HCT116 (cell line): ENCODE data around the gene TRIM62. TPM values are rescaled to one million over a fixed set of nuclear protein-coding genes. Genes with fewer than 3 reads are reported as not detected.

Source experiments
- ATAC-seq: fragments of 200-7000 bp; cut with Tn5 transposase; 2 replicates; pipeline ENCODE4 v1.9.1; 2020; ENCODE audit warnings: mild to moderate bottlenecking, moderate library complexity
- BruUV-seq: library from RNA; stranded (reverse); fragments of 400-500 nt; replicated peaks from 2 replicates; lab custom pipeline; 2021; lab: Mats Ljungman, UMichigan
- CTCF ChIA-PET: fragments of 300-600 bp; sonication (Branson Sonifier 250); formaldehyde crosslinking; loops from one replicate; lab custom pipeline; 2021; ENCODE audit warnings: antibody characterized with exemption; lab: Charles Lee
- POLR2A ChIA-PET: fragments of 300-600, 350-600 bp; sonication (Branson Sonifier 250); formaldehyde crosslinking; loops from one replicate; lab custom pipeline; 2021; ENCODE audit warnings: antibody characterized with exemption; lab: Charles Lee
- RAD21 ChIA-PET, 2 experiments: fragments of 300-600 bp; sonication (Branson Sonifier 250); formaldehyde crosslinking; loops; one replicate each; lab custom pipeline; 2023; ENCODE audit warnings: low total read pairs in 2 of 2; ENCODE audit not compliant: uncharacterized antibody in 2 of 2, unreplicated experiment in 2 of 2, low non-redundant PET in 1 of 2; lab: Charles Lee
- DNase-seq: peaks from one replicate; pipeline ENCODE4 v3.0.0-alpha.2; 2010; ENCODE audit warnings: low read depth, low spot score
- H2AFZ ChIP-seq: fragments of 200-600 bp; shearing (Covaris generic), sonication (generic); 2 replicates; pipeline ENCODE4 v1.6.1; 2017; ENCODE audit warnings: low read depth, mixed run types, mixed read lengths, antibody characterized with exemption, low read length; ENCODE audit not compliant: poor library complexity, severe bottlenecking
- H3K27ac ChIP-seq: 2 replicates; pipeline ENCODE4 v1.5.1; 2012; ENCODE audit warnings: low read depth, low read length
- H3K27me3 ChIP-seq: fragments of 200-600 bp; sonication (generic); 2 replicates; pipeline ENCODE4 v1.6.1; 2016; ENCODE audit warnings: mixed run types, low read length, mixed read lengths; ENCODE audit not compliant: insufficient read depth
- H3K36me3 ChIP-seq, 2 experiments: fragments of 200-500 bp in 1 of 2; fragments of 200-600 bp in 1 of 2; sonication (Bioruptor generic) in 1 of 2; sonication (generic) in 1 of 2; 2 replicates each; pipeline versions ENCODE4 v1.5.1 to v1.6.1; 2014 to 2016; ENCODE audit warnings: low read length in 2 of 2, inconsistent platforms in 1 of 2, mixed read lengths in 1 of 2, mixed run types in 1 of 2; ENCODE audit not compliant: insufficient read depth in 2 of 2, control insufficient read depth in 1 of 2
- H3K4me1 ChIP-seq, 2 experiments: fragments of 200-600 bp in 1 of 2; sonication (generic) in 1 of 2; 2 replicates each; pipeline versions ENCODE4 v1.5.1 to v1.6.1; 2012 to 2017; ENCODE audit warnings: low read length in 2 of 2, inconsistent platforms in 1 of 2, mild to moderate bottlenecking in 1 of 2, mixed read lengths in 1 of 2, mixed run types in 1 of 2, moderate library complexity in 1 of 2; ENCODE audit not compliant: insufficient read depth in 2 of 2, control insufficient read depth in 1 of 2
- H3K4me2 ChIP-seq: fragments of 200-600 bp; sonication (generic); 2 replicates; pipeline ENCODE4 v1.6.1; 2017; ENCODE audit warnings: mixed run types, low read length, mixed read lengths
- H3K4me3 ChIP-seq, 2 experiments: fragments of 200-600 bp in 1 of 2; sonication (generic) in 1 of 2; replicated peaks in 1 of 2; 2 replicates each; pipeline ENCODE4 v1.5.1; 2011 to 2016; ENCODE audit warnings: low read length in 2 of 2, control low read depth in 1 of 2, low read depth in 1 of 2, mild to moderate bottlenecking in 1 of 2, mixed read lengths in 1 of 2, mixed run types in 1 of 2
- H3K79me2 ChIP-seq: fragments of 200-600 bp; sonication (generic); 2 replicates; pipeline ENCODE4 v1.6.1; 2017; ENCODE audit warnings: mild to moderate bottlenecking, mixed run types, low read length, moderate library complexity, mixed read lengths; ENCODE audit not compliant: insufficient read depth
- H3K9ac ChIP-seq: fragments of 200-600 bp; sonication (generic); 2 replicates; pipeline ENCODE4 v1.6.1; 2016; ENCODE audit warnings: low read length, mixed read lengths
- H3K9me2 ChIP-seq: fragments of 200-600 bp; sonication (generic), shearing (Covaris generic); 2 replicates; pipeline ENCODE4 v1.6.1; 2017; ENCODE audit warnings: mixed run types, mild to moderate bottlenecking, moderate library complexity; ENCODE audit not compliant: insufficient read depth
- H3K9me3 ChIP-seq, 2 experiments: fragments of 200-500 bp in 1 of 2; fragments of 200-600 bp in 1 of 2; sonication (Bioruptor generic) in 1 of 2; sonication (generic) in 1 of 2; 2 replicates each; pipeline ENCODE4 v1.6.1; 2014 to 2017; ENCODE audit warnings: low read length in 2 of 2, mixed read lengths in 2 of 2, inconsistent platforms in 1 of 2, low read depth in 1 of 2, mild to moderate bottlenecking in 1 of 2, mixed run types in 1 of 2, moderate library complexity in 1 of 2; ENCODE audit not compliant: control insufficient read depth in 1 of 2, insufficient read depth in 1 of 2
- H4K20me1 ChIP-seq: fragments of 200-600 bp; sonication (generic), shearing (Covaris generic); 2 replicates; pipeline ENCODE4 v1.6.1; 2017; ENCODE audit warnings: mixed run types, mild to moderate bottlenecking, moderate library complexity; ENCODE audit not compliant: insufficient read depth
- CBX3 ChIP-seq: IDR thresholded peaks from 2 replicates; pipeline ENCODE4 v1.6.1; 2012; ENCODE audit warnings: low read depth
- CEBPB ChIP-seq: IDR thresholded peaks from 2 replicates; pipeline ENCODE4 v1.6.1; 2012; ENCODE audit warnings: low read depth
- CTCF ChIP-seq, 3 experiments: fragments of 200-600 bp in 1 of 3; sonication (generic) in 1 of 3; IDR thresholded peaks in 2 of 3; conservative IDR thresholded peaks in 1 of 3; 2 replicates each; pipeline ENCODE4 v1.5.1; 2012 to 2017; ENCODE audit warnings: low read depth in 2 of 3, low read length in 2 of 3, antibody characterized with exemption in 1 of 3, borderline replicate concordance in 1 of 3, control low read depth in 1 of 3, mild to moderate bottlenecking in 1 of 3, mixed read lengths in 1 of 3, mixed run types in 1 of 3, moderate library complexity in 1 of 3; ENCODE audit not compliant: insufficient read depth in 1 of 3
- EGR1 ChIP-seq: IDR thresholded peaks from 2 replicates; pipeline ENCODE4 v1.6.1; 2012; ENCODE audit warnings: low read depth
- ELF1 ChIP-seq: IDR thresholded peaks from 2 replicates; pipeline ENCODE4 v1.6.1; 2012; ENCODE audit warnings: low read depth, borderline replicate concordance
- EZH2 ChIP-seq: fragments of 200-600 bp; sonication (generic); IDR thresholded peaks from 2 replicates; pipeline ENCODE4 v1.6.1; 2017; ENCODE audit warnings: antibody characterized with exemption, mixed run types
- EZH2phosphoT487 ChIP-seq: fragments of 200-600 bp; IDR thresholded peaks from 2 replicates; pipeline ENCODE4 v1.6.1; 2018; ENCODE audit warnings: antibody characterized with exemption, borderline replicate concordance
- FOSL1 ChIP-seq: IDR thresholded peaks from 2 replicates; pipeline ENCODE4 v1.6.1; 2012; ENCODE audit warnings: low read depth
- JUND ChIP-seq: IDR thresholded peaks from 2 replicates; pipeline ENCODE4 v1.6.1; 2012
- MAX ChIP-seq: IDR thresholded peaks from 2 replicates; pipeline ENCODE4 v1.6.1; 2012
- POLR2A ChIP-seq: IDR thresholded peaks from 2 replicates; pipeline ENCODE4 v1.7.0; 2011; ENCODE audit warnings: borderline replicate concordance; ENCODE audit not compliant: insufficient read depth, insufficient read length; ENCODE audit errors: extremely low read depth
- POLR2AphosphoS5 ChIP-seq: IDR thresholded peaks from 2 replicates; pipeline ENCODE4 v1.6.1; 2011; ENCODE audit warnings: mild to moderate bottlenecking, low read depth, low read length, moderate library complexity
- RAD21 ChIP-seq: IDR thresholded peaks from 2 replicates; pipeline ENCODE4 v1.6.1; 2012; ENCODE audit warnings: low read depth, mild to moderate bottlenecking
- REST ChIP-seq: IDR thresholded peaks from 2 replicates; pipeline ENCODE4 v1.6.1; 2012; ENCODE audit warnings: low read depth
- SIN3A ChIP-seq: IDR thresholded peaks from 2 replicates; pipeline ENCODE4 v1.6.1; 2012; ENCODE audit warnings: low read depth
- SP1 ChIP-seq: IDR thresholded peaks from 2 replicates; pipeline ENCODE4 v1.6.1; 2012; ENCODE audit warnings: low read depth
- TCF7L2 ChIP-seq: IDR thresholded peaks from 2 replicates; pipeline ENCODE4 v1.7.0; 2011; ENCODE audit warnings: borderline replicate concordance, inconsistent platforms; ENCODE audit not compliant: insufficient read depth, insufficient read length; ENCODE audit errors: extremely low read depth
- ZBTB33 ChIP-seq: IDR thresholded peaks from 2 replicates; pipeline ENCODE4 v1.6.1; 2011; ENCODE audit warnings: mild to moderate bottlenecking, low read length, moderate library complexity; ENCODE audit not compliant: insufficient replicate concordance; ENCODE audit errors: extremely low read depth
- ZFX ChIP-seq: fragments of 450-650 bp; IDR thresholded peaks from 2 replicates; pipeline ENCODE4 v1.6.1; 2017
- intact Hi-C: fragments of 100-400 bp; cut with micrococcal nuclease; formaldehyde crosslinking; loops from 2 replicates; pipeline ENCODE4 v1.10.0; 2022
- total RNA-seq: library from RNA; stranded (reverse); gene quantifications from one replicate; pipeline ENCODE4 v1.2.1, GENCODE V29; 2021; ENCODE audit not compliant: unreplicated experiment

Gene TRIM62
- total RNA-seq, 1 experiment from 2014 or later = 6.5 TPM

GRCh38 chr1:33219886-33220661, 38.2 kb upstream of the TRIM62 start (continued):
- TF ChIP-seq REST (no peak), EGR1 (peak; percentile 68; the same call in 1 of the 2 replicates), ELF1 (no peak), POLR2A (no peak), RAD21 (peak; percentile 33; the same call in 1 of the 2 replicates)

GRCh38 chr1:33211972-33212371, 30.1 kb upstream of the TRIM62 start:
- Histone ChIP-seq H2AFZ (no peak overlapping the region), H3K4me1 (no peaks in the 10 kb centered on the region), H3K36me3 (no peaks in the 10 kb centered on the region), H3K9me3 (no peaks in the 10 kb centered on the region), H4K20me1 (no peaks in the 10 kb centered on the region), H3K4me2 (no peak overlapping the region), H3K79me2 (no peaks in the 10 kb centered on the region), H3K27ac (no peak overlapping the region), H3K27me3 (no peaks in the 10 kb centered on the region), H3K9ac (no peak overlapping the region), H3K9me2 (no peaks in the 10 kb centered on the region), H3K4me3 (no peak overlapping the region)
- RAD21 ChIA-PET = no interaction called here
- no TSS peak for BruUV-seq
- CTCF ChIA-PET = no interaction called here
- intact Hi-C loops = loop anchor here (10.0 kb wide), 1 partner anchor 153 kb away; no protein-coding TSS in a partner anchor
- ATAC-seq (no peak), DNase-seq (no peak)
- POLR2A ChIA-PET = no interaction called here
- no peak for TF ChIP-seq POLR2A
- TF ChIP-seq EZH2phosphoT487 = no peak
- no peak for TF ChIP-seq MAX
- no peak for TF ChIP-seq FOSL1
- TF ChIP-seq TCF7L2 = no peak
- no peak for TF ChIP-seq CTCF (IDR thresholded peaks at IDR 0.05 in 2 of 3, conservative IDR thresholded peaks at IDR 0.05 in 1 of 3; ENCODE audit: borderline replicate concordance in 1 of 3, insufficient read depth in 1 of 3, low read depth in 2 of 3, low read length in 2 of 3)
- TF ChIP-seq EZH2 = no peak
- TF ChIP-seq ZFX = no peak
- no peak for TF ChIP-seq JUND
- no peak for TF ChIP-seq SIN3A
- TF ChIP-seq CBX3 = no peak
- TF ChIP-seq EGR1 = no peak
- TF ChIP-seq POLR2AphosphoS5 = no peak
- TF ChIP-seq ELF1 = no peak
- no peak for TF ChIP-seq SP1
- TF ChIP-seq ZBTB33 = no peak
- TF ChIP-seq CEBPB = no peak
